Measurements from ENCODE around the gene FKBP1A. TPM values are rescaled to one million over a fixed set of nuclear protein-coding genes. Genes with fewer than 3 reads are reported as not detected.
A peak's percentile ranks its signal among the peaks of the same experiment; 100 is the strongest.

FKBP1A gene
- total RNA-seq, 1 donor from 2014 or later = 46.9 TPM

DNA sequence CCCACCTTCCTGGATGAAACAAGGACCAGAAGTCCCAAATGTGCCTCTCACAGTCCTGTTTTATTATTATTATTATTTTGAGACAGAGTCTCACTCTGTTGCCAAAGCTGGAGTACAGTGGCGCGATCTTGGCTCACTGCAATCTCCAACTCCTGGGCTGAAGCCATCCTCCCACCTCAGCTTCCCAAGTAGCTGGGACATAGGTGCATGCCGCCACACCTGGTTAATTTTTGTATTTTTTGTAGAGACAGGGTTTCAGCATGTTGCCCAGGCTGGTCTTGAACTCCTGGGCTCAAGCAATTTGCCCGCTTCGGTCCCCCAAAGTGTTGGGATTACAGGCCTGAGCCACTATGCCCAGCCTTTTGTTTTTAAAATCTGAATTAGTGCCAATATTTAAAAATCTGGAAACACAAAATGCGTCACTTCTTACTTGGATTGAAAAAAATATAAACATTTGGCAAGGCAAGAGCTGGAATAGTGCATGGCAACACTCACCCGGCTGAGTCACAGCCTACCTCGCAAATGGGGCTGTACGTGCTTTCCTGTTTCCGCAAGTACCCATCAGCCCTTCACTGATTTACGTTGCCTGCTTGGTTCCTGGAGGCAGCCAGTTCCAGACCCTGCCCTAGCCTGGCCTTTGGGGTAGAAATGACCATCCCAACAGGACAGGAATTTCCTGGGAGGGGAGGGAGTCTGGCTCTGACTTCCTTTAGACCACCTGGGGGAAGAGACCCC lies 70.2 kb downstream of the FKBP1A start:
- TF ChIP-seq, protein P1, sequence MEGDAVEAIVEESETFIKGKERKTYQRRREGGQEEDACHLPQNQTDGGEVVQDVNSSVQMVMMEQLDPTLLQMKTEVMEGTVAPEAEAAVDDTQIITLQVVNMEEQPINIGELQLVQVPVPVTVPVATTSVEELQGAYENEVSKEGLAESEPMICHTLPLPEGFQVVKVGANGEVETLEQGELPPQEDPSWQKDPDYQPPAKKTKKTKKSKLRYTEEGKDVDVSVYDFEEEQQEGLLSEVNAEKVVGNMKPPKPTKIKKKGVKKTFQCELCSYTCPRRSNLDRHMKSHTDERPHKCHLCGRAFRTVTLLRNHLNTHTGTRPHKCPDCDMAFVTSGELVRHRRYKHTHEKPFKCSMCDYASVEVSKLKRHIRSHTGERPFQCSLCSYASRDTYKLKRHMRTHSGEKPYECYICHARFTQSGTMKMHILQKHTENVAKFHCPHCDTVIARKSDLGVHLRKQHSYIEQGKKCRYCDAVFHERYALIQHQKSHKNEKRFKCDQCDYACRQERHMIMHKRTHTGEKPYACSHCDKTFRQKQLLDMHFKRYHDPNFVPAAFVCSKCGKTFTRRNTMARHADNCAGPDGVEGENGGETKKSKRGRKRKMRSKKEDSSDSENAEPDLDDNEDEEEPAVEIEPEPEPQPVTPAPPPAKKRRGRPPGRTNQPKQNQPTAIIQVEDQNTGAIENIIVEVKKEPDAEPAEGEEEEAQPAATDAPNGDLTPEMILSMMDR (IDR thresholded peaks at IDR 0.05; ENCODE audit: insufficient read depth, low read length, severe bottlenecking) = no peak
- Histone ChIP-seq H3K4me3 (ENCODE audit: low read depth, low read length) (no peak overlapping the region), H3K27me3 (ENCODE audit: control insufficient read depth, insufficient read depth, low read length) (no peaks in the 10 kb centered on the region), H3K36me3 (ENCODE audit: control insufficient read depth, insufficient read depth, low read length) (peaks cover 7% of the 10 kb centered on the region)
- DNase-seq (ENCODE audit: low read depth) (peak; percentile 88), FAIRE-seq (no peak)

DNA sequence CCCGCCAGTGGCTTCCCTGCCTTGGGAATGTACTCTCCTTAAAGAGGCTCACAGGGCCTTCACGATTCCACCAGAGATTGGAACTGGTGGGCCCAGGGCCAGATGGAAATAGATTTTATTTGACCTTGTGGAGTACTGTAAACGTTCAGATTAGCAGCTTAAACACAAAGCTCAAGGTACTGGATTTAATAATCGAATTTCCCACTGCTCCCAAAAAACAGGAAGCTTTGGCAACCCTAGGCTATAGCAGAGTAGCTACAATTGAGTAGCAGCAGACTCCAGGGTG lies 71.3 kb downstream of the FKBP1A start:
- Histone ChIP-seq H3K36me3 (ENCODE audit: control insufficient read depth, insufficient read depth, low read length) (peaks cover 9% of the 10 kb centered on the region), H3K27me3 (ENCODE audit: control insufficient read depth, insufficient read depth, low read length) (no peaks in the 10 kb centered on the region), H3K4me3 (ENCODE audit: low read depth, low read length) (no peak overlapping the region)
- TF ChIP-seq, protein P1 (IDR thresholded peaks at IDR 0.05; ENCODE audit: insufficient read depth, low read length, severe bottlenecking) = no peak
- no peak for DNase-seq (ENCODE audit: low read depth)
- no peak for FAIRE-seq

DNA sequence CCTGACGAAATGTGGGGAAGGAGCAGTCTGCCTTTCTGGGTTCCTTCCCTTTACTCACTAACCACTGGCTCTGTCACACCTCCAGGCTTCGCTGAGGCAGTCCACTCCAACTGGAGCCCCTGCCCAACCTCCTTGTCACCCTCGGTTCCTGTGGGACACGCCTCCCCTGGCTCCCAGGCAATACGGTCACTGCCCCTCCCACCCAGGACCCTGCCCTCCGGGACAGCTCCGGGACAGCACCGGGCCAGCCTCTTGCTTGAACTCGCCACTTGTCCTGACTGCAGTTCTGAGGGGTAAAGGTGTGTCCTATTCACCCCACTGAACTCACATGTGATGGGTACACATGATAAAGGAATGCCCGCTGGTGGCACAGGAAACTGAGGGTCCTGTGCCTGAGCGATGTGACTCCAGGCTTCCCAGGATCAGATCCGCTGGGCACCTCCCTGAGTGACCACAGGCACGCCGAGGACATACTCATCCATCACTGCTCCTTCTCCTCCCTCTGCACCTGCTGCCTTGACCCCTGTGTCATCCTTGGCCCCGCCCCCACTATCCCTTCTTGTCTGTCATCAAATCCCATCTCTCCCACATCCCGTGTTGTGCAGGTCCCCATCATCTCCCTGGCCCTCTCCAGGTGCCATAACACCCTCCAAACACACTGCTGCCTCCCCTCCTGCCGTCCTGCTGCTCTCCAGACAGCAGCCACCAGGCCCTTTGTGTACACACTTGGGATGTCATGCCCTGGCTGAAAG lies 71.8 kb downstream of the FKBP1A start:
- Histone ChIP-seq H3K4me3 (ENCODE audit: low read depth, low read length) (no peak overlapping the region), H3K27me3 (ENCODE audit: control insufficient read depth, insufficient read depth, low read length) (no peaks in the 10 kb centered on the region), H3K36me3 (ENCODE audit: control insufficient read depth, insufficient read depth, low read length) (peaks cover 9% of the 10 kb centered on the region)
- TF ChIP-seq, protein P1 (IDR thresholded peaks at IDR 0.05; ENCODE audit: insufficient read depth, low read length, severe bottlenecking) = no peak
- no peak for FAIRE-seq
- no peak for DNase-seq (ENCODE audit: low read depth)

DNA sequence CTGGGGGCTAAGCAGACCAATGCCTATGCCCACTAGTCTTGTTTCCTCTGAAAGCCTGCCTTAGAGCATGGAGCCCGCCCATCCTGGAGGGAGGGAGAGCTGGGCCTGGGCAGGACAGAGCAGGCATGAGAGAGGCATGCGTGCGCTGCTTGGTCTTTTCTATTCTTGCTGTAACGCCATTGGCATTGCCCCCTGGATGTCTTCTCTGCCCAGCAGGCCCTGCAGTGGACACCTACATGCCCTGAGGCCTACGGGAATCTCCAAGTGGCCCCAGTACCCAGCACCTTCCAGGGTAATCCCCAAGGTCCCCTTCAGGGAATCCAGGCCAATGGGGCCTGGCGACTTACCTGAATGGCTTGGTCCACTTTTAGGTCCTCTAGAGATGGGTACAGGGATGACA lies 72.8 kb downstream of the FKBP1A start:
- FAIRE-seq (no peak), DNase-seq (ENCODE audit: low read depth) (no peak)
- Histone ChIP-seq H3K4me3 (ENCODE audit: low read depth, low read length) (no peak overlapping the region), H3K27me3 (ENCODE audit: control insufficient read depth, insufficient read depth, low read length) (no peaks in the 10 kb centered on the region), H3K36me3 (ENCODE audit: control insufficient read depth, insufficient read depth, low read length) (peaks cover 9% of the 10 kb centered on the region)
- TF ChIP-seq, protein P1 (IDR thresholded peaks at IDR 0.05; ENCODE audit: insufficient read depth, low read length, severe bottlenecking) = no peak

DNA sequence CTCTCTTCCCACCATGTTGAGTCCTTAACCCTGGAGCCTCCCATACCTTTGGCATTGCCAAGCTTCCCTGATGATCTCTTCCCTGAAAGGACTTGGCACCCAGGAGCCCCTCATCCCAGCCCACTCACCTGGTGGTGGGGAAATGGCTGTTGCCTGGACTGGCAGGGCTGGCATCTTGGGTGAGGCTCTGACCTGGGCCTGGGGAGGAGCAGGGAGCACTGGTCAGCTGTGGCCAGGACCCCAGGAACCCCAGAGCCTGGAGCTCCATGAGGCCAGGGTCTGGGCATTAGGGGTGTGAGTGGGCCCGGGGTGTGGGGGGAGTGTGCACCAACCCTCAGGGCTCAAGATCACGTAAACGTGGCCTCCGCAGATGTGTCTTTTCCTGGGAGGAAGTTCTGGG lies 73.4 kb downstream of the FKBP1A start:
- FAIRE-seq (no peak), DNase-seq (ENCODE audit: low read depth) (no peak)
- Histone ChIP-seq H3K27me3 (ENCODE audit: control insufficient read depth, insufficient read depth, low read length) (no peaks in the 10 kb centered on the region), H3K4me3 (ENCODE audit: low read depth, low read length) (no peak overlapping the region), H3K36me3 (ENCODE audit: control insufficient read depth, insufficient read depth, low read length) (peaks cover 9% of the 10 kb centered on the region)
- TF ChIP-seq, protein P1 (IDR thresholded peaks at IDR 0.05; ENCODE audit: insufficient read depth, low read length, severe bottlenecking) = no peak

All from bronchial epithelial cell (primary cell).